Parathyroid adenoma (tissue), 2 donors: ENCODE data around the gene GZMA.

Experiments used
- H2AFZ ChIP-seq: fragments of 300-600 bp; sonication (generic); one replicate; pipeline ENCODE4 v1.7.0; 2017; ENCODE audit warnings: antibody characterized with exemption, mild to moderate bottlenecking
- H3K27ac ChIP-seq: fragments of 300-600 bp; sonication (generic); one replicate; pipeline ENCODE4 v1.7.0; 2017
- H3K27me3 ChIP-seq: fragments of 300-600 bp; sonication (generic); one replicate; pipeline ENCODE4 v1.7.0; 2017; ENCODE audit warnings: low read length; ENCODE audit not compliant: control insufficient read depth, insufficient read depth
- H3K36me3 ChIP-seq: fragments of 300-600 bp; sonication (generic); one replicate; pipeline ENCODE4 v1.7.0; 2017; ENCODE audit warnings: low read length; ENCODE audit not compliant: control insufficient read depth, insufficient read depth
- H3K4me1 ChIP-seq: fragments of 300-600 bp; sonication (generic); one replicate; pipeline ENCODE4 v1.7.0; 2017; ENCODE audit warnings: control low read depth
- H3K4me2 ChIP-seq: fragments of 300-600 bp; sonication (generic); one replicate; pipeline ENCODE4 v1.7.0; 2017; ENCODE audit warnings: low read length
- H3K4me3 ChIP-seq: fragments of 300-600 bp; sonication (generic); one replicate; pipeline ENCODE4 v1.7.0; 2017; ENCODE audit warnings: low read depth, low read length
- H3K79me2 ChIP-seq: fragments of 300-600 bp; sonication (generic); one replicate; pipeline ENCODE4 v1.7.0; 2017; ENCODE audit warnings: control low read depth
- H3K9ac ChIP-seq: fragments of 300-600 bp; sonication (generic); one replicate; pipeline ENCODE4 v1.7.0; 2017; ENCODE audit warnings: mild to moderate bottlenecking
- H3K9me3 ChIP-seq: fragments of 300-600 bp; sonication (generic); one replicate; pipeline ENCODE4 v1.7.0; 2017; ENCODE audit warnings: low read length; ENCODE audit not compliant: control insufficient read depth
- TF ChIP-seq, protein P1 (sequence below): fragments of 300-600 bp; sonication (generic); IDR thresholded peaks from one replicate; pipeline ENCODE4 v1.7.0; 2017; ENCODE audit warnings: antibody characterized with exemption, mild to moderate bottlenecking
- donor health status: primary hyperparathyroidism.

Gene GZMA

DNA sequence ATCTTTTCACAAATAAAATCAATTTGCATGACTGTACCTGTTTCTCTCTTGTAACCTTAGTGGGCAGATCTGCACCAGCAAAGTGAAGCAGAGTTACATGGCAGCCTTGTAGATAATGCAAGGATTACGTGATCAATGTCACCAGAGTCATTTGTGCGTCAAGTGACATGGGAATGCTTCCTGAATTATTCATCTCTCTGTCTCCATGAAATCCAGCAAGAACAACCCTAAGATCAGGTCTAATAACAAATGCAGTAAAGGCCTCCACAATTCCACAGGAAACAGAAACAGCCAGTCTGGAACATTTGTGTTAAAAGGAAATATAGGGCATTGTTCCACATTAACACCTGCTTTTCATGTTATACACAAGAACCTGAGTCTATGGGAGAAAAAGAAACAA lies 7.8 kb downstream of the GZMA start:
- H3K9me3 ChIP-seq: no peaks in the 10 kb centered on the region
- no peaks in the 10 kb centered on the region for H3K4me1 ChIP-seq
- H2AFZ ChIP-seq: no peak overlapping the region
- H3K4me2 ChIP-seq: no peak overlapping the region
- TF ChIP-seq, protein P1, sequence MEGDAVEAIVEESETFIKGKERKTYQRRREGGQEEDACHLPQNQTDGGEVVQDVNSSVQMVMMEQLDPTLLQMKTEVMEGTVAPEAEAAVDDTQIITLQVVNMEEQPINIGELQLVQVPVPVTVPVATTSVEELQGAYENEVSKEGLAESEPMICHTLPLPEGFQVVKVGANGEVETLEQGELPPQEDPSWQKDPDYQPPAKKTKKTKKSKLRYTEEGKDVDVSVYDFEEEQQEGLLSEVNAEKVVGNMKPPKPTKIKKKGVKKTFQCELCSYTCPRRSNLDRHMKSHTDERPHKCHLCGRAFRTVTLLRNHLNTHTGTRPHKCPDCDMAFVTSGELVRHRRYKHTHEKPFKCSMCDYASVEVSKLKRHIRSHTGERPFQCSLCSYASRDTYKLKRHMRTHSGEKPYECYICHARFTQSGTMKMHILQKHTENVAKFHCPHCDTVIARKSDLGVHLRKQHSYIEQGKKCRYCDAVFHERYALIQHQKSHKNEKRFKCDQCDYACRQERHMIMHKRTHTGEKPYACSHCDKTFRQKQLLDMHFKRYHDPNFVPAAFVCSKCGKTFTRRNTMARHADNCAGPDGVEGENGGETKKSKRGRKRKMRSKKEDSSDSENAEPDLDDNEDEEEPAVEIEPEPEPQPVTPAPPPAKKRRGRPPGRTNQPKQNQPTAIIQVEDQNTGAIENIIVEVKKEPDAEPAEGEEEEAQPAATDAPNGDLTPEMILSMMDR: no peak
- H3K4me3 ChIP-seq: no peak overlapping the region
- H3K27ac ChIP-seq: no peak overlapping the region
- no peaks in the 10 kb centered on the region for H3K27me3 ChIP-seq
- H3K9ac ChIP-seq: no peak overlapping the region
- no peaks in the 10 kb centered on the region for H3K79me2 ChIP-seq
- H3K36me3 ChIP-seq: no peaks in the 10 kb centered on the region

DNA sequence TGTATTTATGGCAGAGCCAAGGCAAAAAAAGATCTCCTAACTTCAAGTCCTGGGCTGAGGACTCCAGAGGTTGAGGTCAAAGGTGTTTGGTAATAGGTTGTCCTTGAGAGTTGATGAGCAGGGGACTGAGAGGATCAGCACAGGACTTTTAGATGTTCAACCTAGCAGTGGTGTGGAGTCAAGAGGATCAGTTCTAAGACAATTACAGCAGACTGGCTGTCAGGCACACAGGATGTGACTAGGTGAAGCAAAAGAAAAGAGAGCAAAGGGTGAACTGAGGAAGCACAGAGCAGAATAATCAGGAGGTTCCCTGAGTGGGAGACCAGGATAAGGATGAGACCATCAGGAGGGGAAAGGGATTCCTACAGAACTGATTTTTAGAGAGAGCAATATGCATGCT lies 10.9 kb downstream of the GZMA start:
- H3K9ac ChIP-seq: no peak overlapping the region
- TF ChIP-seq, protein P1: no peak

DNA sequence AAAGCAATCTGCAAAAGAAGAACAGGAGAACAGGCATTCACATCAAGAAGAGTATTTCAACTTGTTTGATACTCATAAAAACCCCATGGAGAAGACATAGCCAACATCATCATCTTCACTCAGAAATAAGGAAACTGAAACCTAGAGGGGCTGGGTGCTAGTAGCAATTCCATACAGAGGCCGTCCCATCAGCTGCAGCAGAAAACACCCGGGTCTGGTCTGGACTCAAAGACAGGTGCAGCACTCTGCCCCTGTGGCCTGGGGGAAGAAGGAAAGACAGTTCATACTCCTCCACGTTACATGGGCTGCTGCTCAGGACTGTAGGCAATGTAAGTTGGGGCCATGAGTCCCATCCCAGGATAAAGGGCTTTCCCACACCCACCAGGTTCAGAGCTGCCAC lies 11.6 kb downstream of the GZMA start:
- TF ChIP-seq, protein P1: no peak
- H2AFZ ChIP-seq: no peak overlapping the region
- no peaks in the 10 kb centered on the region for H3K9me3 ChIP-seq
- no peaks in the 10 kb centered on the region for H3K4me1 ChIP-seq
- H3K27ac ChIP-seq: no peak overlapping the region
- no peak overlapping the region for H3K9ac ChIP-seq
- no peaks in the 10 kb centered on the region for H3K36me3 ChIP-seq
- no peak overlapping the region for H3K4me2 ChIP-seq
- H3K27me3 ChIP-seq: no peaks in the 10 kb centered on the region
- no peaks in the 10 kb centered on the region for H3K79me2 ChIP-seq
- H3K4me3 ChIP-seq: no peak overlapping the region

More for the DNA sequence above, 10.9 kb downstream of the GZMA start:
- no peak overlapping the region for H3K4me2 ChIP-seq
- no peaks in the 10 kb centered on the region for H3K36me3 ChIP-seq
- H2AFZ ChIP-seq: no peak overlapping the region
- H3K27ac ChIP-seq: no peak overlapping the region
- H3K79me2 ChIP-seq: no peaks in the 10 kb centered on the region
- H3K27me3 ChIP-seq: no peaks in the 10 kb centered on the region
- no peaks in the 10 kb centered on the region for H3K9me3 ChIP-seq
- H3K4me1 ChIP-seq: no peaks in the 10 kb centered on the region
- no peak overlapping the region for H3K4me3 ChIP-seq

DNA sequence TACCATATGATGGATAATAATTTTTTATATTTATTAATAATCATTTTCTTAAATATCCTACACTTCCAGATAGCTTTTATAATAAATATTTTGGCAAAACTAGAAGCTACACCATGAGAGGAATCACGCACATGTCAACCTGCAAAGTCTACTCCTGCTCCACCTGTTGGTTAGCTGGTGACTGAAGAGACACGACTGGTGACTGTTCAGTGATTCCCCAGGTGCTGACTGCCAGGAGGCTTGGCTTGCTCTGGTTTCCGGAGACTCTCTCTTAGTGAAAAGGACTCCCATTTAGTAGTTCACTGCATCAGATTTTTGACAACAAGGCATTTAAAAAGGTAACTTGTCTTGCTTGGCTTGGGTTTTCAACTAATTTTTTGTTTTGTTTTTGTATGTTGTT lies 20.9 kb downstream of the GZMA start:
- H3K9ac ChIP-seq: no peak overlapping the region
- H3K9me3 ChIP-seq: no peaks in the 10 kb centered on the region
- no peak overlapping the region for H3K4me3 ChIP-seq
- no peak overlapping the region for H3K4me2 ChIP-seq
- H3K79me2 ChIP-seq: no peaks in the 10 kb centered on the region
- H3K27ac ChIP-seq: no peak overlapping the region
- TF ChIP-seq, protein P1: no peak
- no peaks in the 10 kb centered on the region for H3K4me1 ChIP-seq
- no peak overlapping the region for H2AFZ ChIP-seq
- no peaks in the 10 kb centered on the region for H3K27me3 ChIP-seq
- H3K36me3 ChIP-seq: no peaks in the 10 kb centered on the region

DNA sequence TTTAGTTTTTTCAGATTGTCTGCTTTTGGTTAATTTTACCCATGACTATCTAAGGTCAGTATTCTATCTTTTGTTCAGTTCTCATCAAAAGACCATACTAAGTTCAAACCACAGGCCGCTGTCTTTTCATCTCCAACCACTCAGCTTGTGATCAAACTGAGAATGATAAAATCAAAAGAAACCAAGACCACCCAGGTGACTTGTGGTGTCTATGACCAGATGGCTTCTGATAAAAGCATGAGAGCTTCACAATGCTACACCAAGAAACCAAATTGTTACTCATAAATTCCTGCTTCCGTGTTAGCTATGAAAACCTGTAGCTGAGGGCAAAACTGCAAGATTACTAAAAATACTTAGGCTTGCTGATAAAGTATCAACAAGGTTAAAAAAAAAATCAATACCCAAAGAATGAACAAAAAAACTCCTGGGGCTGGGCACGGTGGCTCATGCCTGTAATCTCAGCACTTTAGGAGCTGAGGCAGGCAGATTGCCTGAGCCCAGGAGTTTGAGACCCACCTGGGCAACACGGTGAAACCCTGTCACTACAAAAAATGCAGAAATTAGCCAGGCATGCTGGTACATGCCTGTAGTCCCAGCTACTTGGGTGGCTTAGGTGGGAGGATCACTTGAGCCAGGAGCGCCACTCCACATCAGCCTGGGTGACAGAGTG lies 31.7 kb downstream of the GZMA start:
- TF ChIP-seq, protein P1: no peak
- no peaks in the 10 kb centered on the region for H3K79me2 ChIP-seq
- no peak overlapping the region for H3K4me3 ChIP-seq
- H3K27ac ChIP-seq: no peak overlapping the region
- no peaks in the 10 kb centered on the region for H3K27me3 ChIP-seq
- H3K36me3 ChIP-seq: no peaks in the 10 kb centered on the region
- no peak overlapping the region for H3K9ac ChIP-seq
- no peaks in the 10 kb centered on the region for H3K9me3 ChIP-seq
- H3K4me2 ChIP-seq: no peak overlapping the region
- no peaks in the 10 kb centered on the region for H3K4me1 ChIP-seq
- no peak overlapping the region for H2AFZ ChIP-seq
